HCEC 1CT (cell line): ENCODE results near the gene RNF144A.
"Not testable (repeated sequence)": the region's sequence is repeated elsewhere in the genome, so short reads cannot be mapped to it uniquely, and the experiment has no call there.

Experiments used
- DNase-seq: peaks from one replicate; pipeline ENCODE4 v3.0.0-alpha.2; 2017

RNF144A gene, protein sequence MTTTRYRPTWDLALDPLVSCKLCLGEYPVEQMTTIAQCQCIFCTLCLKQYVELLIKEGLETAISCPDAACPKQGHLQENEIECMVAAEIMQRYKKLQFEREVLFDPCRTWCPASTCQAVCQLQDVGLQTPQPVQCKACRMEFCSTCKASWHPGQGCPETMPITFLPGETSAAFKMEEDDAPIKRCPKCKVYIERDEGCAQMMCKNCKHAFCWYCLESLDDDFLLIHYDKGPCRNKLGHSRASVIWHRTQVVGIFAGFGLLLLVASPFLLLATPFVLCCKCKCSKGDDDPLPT

DNA sequence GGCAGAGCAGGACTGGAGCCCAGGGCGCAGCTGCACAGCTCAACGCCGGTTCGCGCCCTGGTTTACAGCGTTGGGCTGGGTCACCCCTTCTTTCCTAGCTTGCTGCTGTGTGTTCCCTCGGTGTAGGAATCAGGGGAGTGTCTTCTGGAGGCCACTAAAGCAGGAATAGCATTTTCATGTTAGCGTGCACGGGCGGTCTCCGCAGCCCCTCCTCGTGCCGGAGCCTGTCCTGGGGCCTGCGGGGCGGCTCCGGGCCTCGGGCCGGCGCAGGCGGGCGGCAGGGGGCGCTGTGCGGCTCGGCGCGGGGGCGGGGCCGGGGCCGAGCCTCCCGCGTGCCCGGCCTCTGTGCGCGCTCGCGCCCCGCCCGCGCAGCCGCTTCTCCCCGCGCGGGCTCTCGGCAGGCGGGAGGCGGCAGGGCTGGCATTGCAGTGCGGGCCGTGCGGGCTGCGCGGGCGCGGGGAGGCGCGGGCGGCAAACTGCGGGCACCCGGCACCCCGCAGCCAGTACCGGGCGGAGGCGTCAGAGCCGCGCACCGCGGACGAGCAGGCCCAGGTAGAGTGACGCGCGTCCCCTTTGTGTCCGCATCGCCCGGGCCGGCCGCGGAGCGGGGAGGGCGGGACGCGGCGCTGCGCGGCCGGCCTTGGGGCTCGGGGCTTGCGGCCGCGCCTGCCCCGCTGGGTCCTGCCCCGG lies at the start of gene RNF144A:
TSS of gene RNF144A (plus strand) at position 342 of the 690 bp plus-strand sequence. CDS start 79,515 bp downstream, outside the sequence.
- no peak for DNase-seq

GRCh38 chr2:6872394-6872793 lies 44.8 kb upstream of the RNF144A start:
- no peak for DNase-seq

- no peak for DNase-seq
Observed at GRCh38 chr2:6874032-6874431, 43.2 kb upstream of the RNF144A start.

DNA sequence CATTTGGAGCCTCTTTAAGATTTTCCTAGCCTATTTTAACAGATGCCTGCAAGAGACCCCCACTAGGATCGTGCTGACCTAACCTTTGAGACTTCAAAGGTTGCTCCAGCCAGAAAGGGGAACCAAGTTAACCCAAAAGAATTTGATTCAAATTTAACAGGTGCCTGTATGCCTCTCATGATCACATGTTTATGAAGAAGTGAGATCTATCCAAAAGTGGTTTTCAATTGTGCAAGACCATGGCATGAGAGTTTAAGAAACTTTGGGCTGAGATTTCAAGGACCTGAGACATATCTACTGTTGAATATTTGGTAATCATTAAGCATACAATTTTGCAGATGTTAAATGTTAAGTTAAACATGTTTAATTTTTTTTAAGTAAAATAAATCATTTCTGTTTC lies 40.9 kb upstream of the RNF144A start:
- DNase-seq, result no peak

DNA sequence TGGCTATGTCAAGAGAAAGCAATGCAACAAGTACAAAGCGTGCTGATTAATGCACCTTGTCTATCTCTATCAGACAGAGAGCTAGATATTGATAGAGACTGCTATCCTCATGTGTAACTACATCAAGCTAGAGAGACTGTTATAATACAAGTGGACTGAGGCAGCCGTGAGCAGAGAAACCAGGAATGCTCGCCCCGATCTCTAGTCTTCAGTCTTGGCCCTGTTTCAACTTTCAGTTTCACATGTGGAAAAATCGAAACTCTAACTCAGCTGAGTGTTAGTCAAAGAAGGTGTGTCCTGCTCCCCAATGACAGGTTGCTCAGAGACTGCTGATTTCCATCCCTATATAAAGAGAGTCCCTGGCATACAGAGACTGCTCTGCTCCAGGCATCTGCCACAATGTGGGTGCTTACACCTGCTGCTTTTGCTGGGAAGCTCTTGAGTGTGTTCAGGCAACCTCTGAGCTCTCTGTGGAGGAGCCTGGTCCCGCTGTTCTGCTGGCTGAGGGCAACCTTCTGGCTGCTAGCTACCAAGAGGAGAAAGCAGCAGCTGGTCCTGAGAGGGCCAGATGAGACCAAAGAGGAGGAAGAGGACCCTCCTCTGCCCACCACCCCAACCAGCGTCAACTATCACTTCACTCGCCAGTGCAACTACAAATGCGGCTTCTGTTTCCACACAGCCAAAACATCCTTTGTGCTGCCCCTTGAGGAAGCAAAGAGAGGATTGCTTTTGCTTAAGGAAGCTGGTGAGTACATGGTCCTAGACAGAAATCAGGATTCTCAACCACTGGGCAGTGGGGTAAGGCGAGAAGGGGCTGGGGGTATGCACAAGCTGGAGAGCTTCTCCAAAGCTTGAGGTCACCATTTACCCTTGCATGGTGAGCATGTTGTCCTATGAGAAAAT lies 39.6 kb upstream of the RNF144A start, which contains the start of gene RSAD2:
TSS of gene RSAD2 (plus strand) at position 376 of the 903 bp plus-strand sequence. CDS start at position 400, 24 bp downstream.
- DNase-seq, result no peak

DNA sequence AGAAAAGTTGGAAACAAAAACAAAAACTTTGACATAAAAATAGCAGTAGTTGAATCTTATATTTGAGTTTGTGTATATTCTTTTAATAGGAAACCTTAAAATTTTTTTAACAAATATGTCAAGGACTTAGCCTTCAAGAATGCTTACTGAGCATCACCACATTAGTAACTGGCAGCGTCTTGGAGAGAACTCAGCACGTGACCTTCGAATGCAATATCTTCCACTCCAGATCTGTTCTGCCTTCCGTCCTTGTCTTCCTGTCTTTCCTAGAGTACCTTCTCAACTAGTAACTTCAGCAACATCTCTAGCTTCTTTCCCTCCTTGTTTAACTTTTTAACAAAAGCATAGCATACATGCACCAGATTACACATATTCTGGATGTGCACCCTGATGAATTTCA lies 38.7 kb upstream of the RNF144A start:
- no peak for DNase-seq

DNA sequence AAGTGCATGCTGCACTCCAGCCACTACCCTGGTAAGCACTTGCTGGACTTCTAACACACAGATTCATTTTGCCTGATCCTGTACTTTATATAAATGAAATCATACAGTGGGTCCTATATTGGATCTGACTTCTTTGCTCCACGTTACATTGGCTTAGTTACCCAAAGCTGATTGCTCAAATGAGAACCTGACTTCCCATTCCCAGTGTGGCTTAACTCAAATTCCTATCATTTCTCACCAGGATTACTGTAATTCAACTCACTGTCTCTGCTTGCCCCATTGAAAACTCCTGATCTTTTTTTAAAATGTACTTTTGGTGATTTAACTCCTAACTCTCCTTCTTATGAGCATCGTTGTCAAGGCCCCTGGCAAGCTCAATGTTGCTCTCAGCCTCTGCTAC lies 38.2 kb upstream of the RNF144A start:
- no peak for DNase-seq

- no peak for DNase-seq
Observed at GRCh38 chr2:6880200-6880733, 36.9 kb upstream of the RNF144A start.

- DNase-seq, result no peak
Observed at GRCh38 chr2:6881046-6881445, 36.2 kb upstream of the RNF144A start.

DNA sequence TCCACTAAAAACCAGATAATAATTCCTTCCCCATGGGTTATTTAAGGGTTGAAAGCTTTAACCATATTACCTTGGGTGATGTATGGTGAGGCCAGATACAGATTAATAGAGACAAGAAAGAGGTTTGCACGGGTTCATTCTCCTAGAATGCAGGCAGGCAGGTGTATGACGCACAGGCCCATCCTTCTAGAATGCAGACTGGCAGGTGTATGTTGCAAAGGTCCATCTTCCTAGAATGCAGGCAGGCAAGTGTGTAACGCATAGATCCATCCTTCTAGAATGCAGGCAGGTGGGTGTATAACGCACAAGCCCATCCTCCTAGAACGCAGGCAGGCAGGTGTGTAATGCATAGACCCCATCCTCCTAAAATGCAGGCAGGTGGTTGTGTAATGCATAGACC lies 35.7 kb upstream of the RNF144A start:
- DNase-seq, result no peak

DNA sequence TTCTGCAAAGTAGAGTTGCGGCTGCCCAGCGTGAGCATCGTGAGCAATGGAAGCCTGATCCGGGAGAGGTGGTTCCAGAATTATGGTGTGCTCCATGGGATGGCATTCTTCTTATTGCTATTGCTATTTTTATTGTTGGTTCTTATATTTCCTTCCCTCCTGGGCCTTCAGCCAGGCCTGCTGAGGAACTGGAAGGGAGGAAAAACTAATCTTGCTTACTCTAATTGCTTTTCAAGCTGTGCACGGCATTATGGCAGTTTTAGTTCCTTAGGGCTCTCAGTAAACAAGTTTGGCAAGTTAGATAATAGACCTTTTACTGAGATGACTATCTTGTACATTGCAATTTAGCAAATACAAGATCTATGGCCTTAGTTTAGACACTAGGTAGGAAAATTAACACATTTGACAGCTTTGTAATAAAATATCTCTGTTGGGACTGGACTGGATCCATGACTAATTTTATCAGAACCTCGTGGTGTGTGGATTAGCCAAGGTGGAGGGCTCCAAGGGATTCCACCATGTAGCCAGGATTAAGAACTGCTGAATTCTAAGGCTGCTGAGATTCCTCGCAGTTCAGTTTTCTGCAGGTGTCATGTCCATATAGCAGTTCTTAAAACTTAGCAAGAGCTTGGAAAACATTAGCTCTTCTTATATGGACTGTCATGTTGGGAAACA lies 33.6 kb upstream of the RNF144A start:
- no peak for DNase-seq

DNA sequence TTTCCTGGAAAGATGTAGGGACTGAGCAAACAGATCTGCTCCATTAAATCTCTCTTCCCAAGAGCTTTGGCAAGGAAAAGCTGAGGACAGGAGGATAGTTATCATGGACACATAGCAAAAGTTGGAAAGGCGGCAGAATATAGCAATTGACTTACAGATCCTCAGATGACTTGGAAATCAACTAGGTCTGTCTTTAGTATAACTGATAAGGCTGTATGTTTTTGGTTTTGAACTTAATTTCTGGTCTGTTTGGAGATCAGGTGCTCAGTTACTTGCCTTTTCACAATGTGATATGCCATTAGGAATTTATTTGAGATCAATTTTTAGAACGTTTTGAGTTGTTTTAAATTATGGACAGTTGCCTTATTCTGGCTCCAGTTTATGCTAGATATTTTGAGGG lies 31.7 kb upstream of the RNF144A start:
- DNase-seq, result no peak

- no peak for DNase-seq
Observed at GRCh38 chr2:6885968-6886367, 31.2 kb upstream of the RNF144A start.

DNA sequence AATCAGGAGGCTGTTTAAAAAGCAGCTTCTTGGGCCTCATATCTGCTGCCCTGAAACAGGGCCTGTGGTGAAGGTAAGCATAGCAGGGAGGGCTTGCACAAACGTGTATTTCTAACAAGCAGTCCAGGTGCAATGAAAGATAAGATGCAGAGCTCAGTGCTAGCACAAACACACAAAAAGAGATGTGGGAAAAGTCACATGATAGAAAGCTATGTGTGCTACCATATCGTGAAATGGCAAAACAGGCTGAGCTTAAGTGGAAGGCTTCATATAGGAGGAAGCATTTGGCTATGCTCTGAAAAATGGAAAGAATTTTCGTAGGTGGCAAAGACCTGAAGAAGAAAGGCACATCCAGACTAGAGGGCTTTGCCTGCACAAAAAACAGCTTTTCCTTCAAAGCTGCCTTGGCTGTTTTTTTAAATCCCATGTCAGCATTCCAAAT lies 29.4 kb upstream of the RNF144A start:
- no peak for DNase-seq

DNA sequence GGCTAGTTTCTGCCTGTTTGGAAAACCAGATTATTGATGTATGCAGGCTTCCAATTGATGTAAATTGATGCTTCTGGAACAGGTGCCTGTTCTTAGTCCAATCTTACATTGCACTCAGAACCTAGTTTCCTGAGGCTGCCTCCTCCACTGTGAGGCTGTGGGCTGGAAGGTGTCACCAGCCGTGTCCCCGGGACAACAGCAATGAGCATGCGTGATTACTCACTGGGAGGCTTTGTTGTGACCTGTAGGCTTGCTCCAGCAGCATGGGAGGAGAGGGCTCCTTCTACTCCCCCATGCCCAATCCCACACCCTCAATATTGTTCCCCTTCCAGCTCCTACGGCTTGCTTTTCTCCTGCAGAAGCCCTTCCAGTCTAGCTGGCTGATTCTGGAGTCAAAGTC lies 28.5 kb upstream of the RNF144A start:
- DNase-seq, result no peak

- DNase-seq, result no peak
Observed at GRCh38 chr2:6893876-6894482, 23.2 kb upstream of the RNF144A start.

DNA sequence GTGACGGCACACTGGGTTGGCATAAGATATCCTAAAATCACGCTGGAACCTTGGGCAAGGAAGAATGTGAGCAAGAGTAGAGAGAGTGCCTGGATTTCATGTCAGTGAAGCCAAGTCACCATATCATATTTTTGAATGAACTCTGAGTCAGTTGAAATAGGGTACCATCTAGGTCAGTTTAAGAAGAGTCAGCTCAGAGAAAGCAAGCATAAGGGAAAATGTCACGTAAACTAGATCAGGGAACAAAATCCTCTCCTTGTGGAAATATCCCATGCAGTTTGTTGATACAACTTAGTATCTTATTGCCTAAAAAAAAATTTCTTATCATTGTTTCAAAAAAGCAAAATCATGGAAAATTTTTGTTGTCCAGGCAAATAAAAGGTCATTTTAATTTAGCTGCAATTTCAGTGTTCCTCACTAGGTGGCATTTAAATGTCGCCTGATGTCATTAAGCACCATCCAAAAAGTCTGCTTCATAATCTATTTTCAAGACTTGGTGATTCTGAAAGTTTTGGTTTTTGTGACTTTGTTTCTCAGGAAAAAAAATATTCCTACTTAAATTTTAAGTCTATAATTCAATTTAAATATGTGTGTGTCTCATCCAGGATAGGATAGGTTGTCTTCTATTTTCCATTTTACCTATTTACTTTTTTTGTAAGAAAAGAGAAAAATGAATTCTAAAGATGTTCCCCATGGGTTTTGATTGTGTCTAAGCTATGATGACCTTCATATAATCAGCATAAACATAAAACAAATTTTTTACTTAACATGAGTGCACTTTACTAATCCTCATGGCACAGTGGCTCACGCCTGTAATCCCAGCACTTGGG lies 20.1 kb upstream of the RNF144A start:
- no peak for DNase-seq

DNA sequence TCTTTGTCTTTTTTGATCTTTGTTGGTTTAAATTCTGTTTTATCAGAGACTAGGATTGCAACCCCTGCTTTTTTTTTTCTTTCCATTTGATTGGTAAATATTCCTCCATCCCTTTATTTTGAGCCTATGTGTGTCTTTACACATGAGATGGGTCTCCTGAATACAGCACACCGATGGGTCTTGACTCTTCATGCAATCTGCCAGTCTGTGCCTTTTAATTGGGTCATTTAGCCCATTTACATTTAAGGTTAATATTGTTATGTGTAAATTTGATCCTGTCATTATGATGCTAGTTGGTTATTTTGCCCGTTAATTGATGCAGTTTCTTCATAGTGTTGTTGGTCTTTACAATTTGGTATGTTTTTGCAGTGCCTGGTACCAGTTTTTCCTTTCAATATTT lies 14.6 kb upstream of the RNF144A start:
- DNase-seq, result not testable (repeated sequence)

- no peak for DNase-seq
Observed at GRCh38 chr2:6905668-6906067, 11.5 kb upstream of the RNF144A start.

- no peak for DNase-seq
Observed at GRCh38 chr2:6906165-6906741, 11.0 kb upstream of the RNF144A start.

- DNase-seq, result no peak
Observed at GRCh38 chr2:6908291-6908690, 8.9 kb upstream of the RNF144A start.
